AG09319 (cell line): Measurements from ENCODE around the gene MGAT4D.

ENCODE experiments used
- DNase-seq: peaks from one replicate; pipeline ENCODE4 v3.0.0-alpha.2; 2010; ENCODE audit warnings: low read depth; ENCODE audit errors: extremely low read depth
- CTCF ChIP-seq: IDR thresholded peaks from 2 replicates; pipeline ENCODE4 v1.5.1; 2011; ENCODE audit warnings: low read depth, mild to moderate bottlenecking, inconsistent platforms, low read length, moderate library complexity

The MGAT4D gene

GRCh38 chr4:140504261-140504660 is 6.2 kb upstream of the MGAT4D start:
- no peak for DNase-seq
- TF ChIP-seq CTCF = no peak

- no peak for TF ChIP-seq CTCF
- DNase-seq = no peak
These were observed 1.3 kb upstream of the MGAT4D start for GRCh38 chr4:140499391-140499790.

GRCh38 chr4:140497405-140497746 is 717 bp downstream of the MGAT4D start:
- no peak for TF ChIP-seq CTCF

GRCh38 chr4:140485939-140486338 is 12.2 kb downstream of the MGAT4D start:
- DNase-seq = no peak

More at GRCh38 chr4:140497405-140497746, 717 bp downstream of the MGAT4D start:
- no peak for DNase-seq

GRCh38 chr4:140483445-140483844 is 14.6 kb downstream of the MGAT4D start:
- no peak for DNase-seq
- TF ChIP-seq CTCF = no peak

More at GRCh38 chr4:140485939-140486338, 12.2 kb downstream of the MGAT4D start:
- TF ChIP-seq CTCF = no peak

- TF ChIP-seq CTCF = no peak
- DNase-seq = no peak
These were observed 25.9 kb downstream of the MGAT4D start for GRCh38 chr4:140472156-140472555.

GRCh38 chr4:140469791-140470733 is 28.0 kb downstream of the MGAT4D start:
- no peak for DNase-seq
- no peak for TF ChIP-seq CTCF
